ENCODE results near the gene SQSTM1. TPM values are rescaled to one million over a fixed set of nuclear protein-coding genes. Genes with fewer than 3 reads are reported as not detected.

SQSTM1 gene
- total and polyA plus RNA-seq, 2 of the 8 experiments (the other 6 are each of a cell fraction or from before 2014, with no cell fraction given): 78.6 to 110 TPM

GRCh38 chr5:179860301-179860700, 39.6 kb downstream of the SQSTM1 start:
- H2BK12ac ChIP-seq (ENCODE audit: low read depth, low read length): no peak overlapping the region
- peaks cover 0 to 24% (median 13%) of the 10 kb centered on the region in 4 experiments; a peak in 6 of 8 replicates for H3K36me3 ChIP-seq (ENCODE audit: control insufficient read depth in 2 of 4, insufficient read depth in 4 of 4, low read length in 3 of 4)
- H3K27ac ChIP-seq (ENCODE audit: low read depth, low read length): no peak overlapping the region
- WGBS, 2 experiments (ENCODE audit: extremely low coverage in 1 of 2, insufficient coverage in 1 of 2, insufficient read length in 1 of 2, insufficient replicate concordance in 2 of 2, low coverage in 1 of 2, low lambda C conversion rate in 2 of 2, missing lambda C conversion rate in 1 of 2): 74% methylated on average over 11 of the region's 11 CpGs; no CpG with 5 or more reads in 1 of the 2 experiments
- no peaks in the 10 kb centered on the region for H3K4me1 ChIP-seq (replicated peaks in 1 of 4; ENCODE audit: control insufficient read depth in 3 of 4, insufficient read depth in 4 of 4, low read length in 3 of 4)
- no peak overlapping the region for H4K8ac ChIP-seq (ENCODE audit: extremely low read depth, insufficient read depth, low read length)
- peaks cover 0 to 2% of the 10 kb centered on the region in 2 experiments; a peak in 1 of 4 replicates for H3K79me2 ChIP-seq (ENCODE audit: control insufficient read depth in 1 of 2, insufficient read depth in 2 of 2, low read length in 2 of 2)
- no peak overlapping the region for H3K56ac ChIP-seq (replicated peaks; ENCODE audit: insufficient read length, low read depth, low read length)
- H4K91ac ChIP-seq (replicated peaks; ENCODE audit: insufficient read length, low read length): no peak overlapping the region
- peaks cover 13% of the 10 kb centered on the region for H3K23me2 ChIP-seq (ENCODE audit: low read depth, low read length)
- ChIA-PET POLR2A (ENCODE audit: partially characterized antibody) (interaction anchor here (0.7 to 1.2 kb wide), 2 partner anchors 16 to 44 kb away, joined by 3 read pairs; no protein-coding TSS in a partner anchor), CTCF (ENCODE audit: partially characterized antibody) (interaction anchor here (2.2 kb wide), 1 partner anchor 10 kb away, joined by 15 read pairs; no protein-coding TSS in a partner anchor)
- no peak overlapping the region for H2AFZ ChIP-seq (ENCODE audit: low read length)
- H3K14ac ChIP-seq (ENCODE audit: insufficient read length): no peak overlapping the region
- H2AK5ac ChIP-seq (ENCODE audit: low read depth, low read length): no peak overlapping the region
- no peak overlapping the region for H3K23ac ChIP-seq (ENCODE audit: insufficient read length)
- no peak overlapping the region for H3K4me3 ChIP-seq (ENCODE audit: extremely low read depth in 1 of 4, insufficient read depth in 2 of 4, low read depth in 3 of 4, low read length in 4 of 4)
- no peak for DNase-seq (ENCODE audit: low read depth in 1 of 2, low spot score in 2 of 2)
- H4K20me1 ChIP-seq (replicated peaks in 1 of 2; ENCODE audit: control insufficient read depth in 1 of 2, insufficient read depth in 2 of 2, low read length in 2 of 2): peaks cover 0 to 2% of the 10 kb centered on the region in 2 experiments
- H2BK20ac ChIP-seq (ENCODE audit: low read length): no peak overlapping the region
- H3K18ac ChIP-seq (ENCODE audit: extremely low read depth, low read length): no peak overlapping the region
- H3K79me1 ChIP-seq (ENCODE audit: low read depth, low read length): no peaks in the 10 kb centered on the region
- H2BK120ac ChIP-seq (replicated peaks; ENCODE audit: low read depth, low read length): no peak overlapping the region
- no peak for FAIRE-seq
- H4K5ac ChIP-seq (ENCODE audit: insufficient read length, low read depth, low read length): no peak overlapping the region
- no peak overlapping the region for H3K9ac ChIP-seq (replicated peaks in 1 of 4; ENCODE audit: extremely low read depth in 1 of 4, low read depth in 3 of 4, low read length in 3 of 4)
- H3K27me3 ChIP-seq (replicated peaks in 1 of 4; ENCODE audit: control insufficient read depth in 3 of 4, extremely low read depth in 1 of 4, insufficient read depth in 3 of 4, low read length in 3 of 4): peaks cover 0 to 2% (median 0%) of the 10 kb centered on the region in 4 experiments; a peak in 1 of 7 replicates
- H2BK5ac ChIP-seq (ENCODE audit: low read depth, low read length): no peak overlapping the region
- no peak for TF ChIP-seq RNF2 (IDR thresholded peaks at IDR 0.05; ENCODE audit: borderline replicate concordance, low read depth, low read length, missing control alignments, poor library complexity, severe bottlenecking)
- no peak for TF ChIP-seq JUND (IDR thresholded peaks at IDR 0.05; ENCODE audit: low read length)
- no peak for TF ChIP-seq JUN (IDR thresholded peaks at IDR 0.05; ENCODE audit: low read depth, low read length)
- no peak for TF ChIP-seq RFX5 (IDR thresholded peaks at IDR 0.05; ENCODE audit: borderline replicate concordance, low read depth, low read length)
- TF ChIP-seq SP1 (IDR thresholded peaks at IDR 0.05; ENCODE audit: low read depth, low read length): no peak
- TF ChIP-seq POU5F1 (IDR thresholded peaks at IDR 0.05; ENCODE audit: low read depth, low read length): no peak
- TF ChIP-seq CHD2 (IDR thresholded peaks at IDR 0.05; ENCODE audit: low read length): no peak
- TF ChIP-seq KDM5A (IDR thresholded peaks at IDR 0.05; ENCODE audit: low read length): no peak
- no peak for TF ChIP-seq TAF1 (IDR thresholded peaks at IDR 0.05; ENCODE audit: low read depth, low read length)
- no peak for TF ChIP-seq TAF7 (optimal IDR thresholded peaks at IDR 0.05; ENCODE audit: borderline replicate concordance, low read depth, low read length)
- TF ChIP-seq KDM4A (IDR thresholded peaks at IDR 0.05; ENCODE audit: low read depth, low read length, severe bottlenecking): no peak
- TF ChIP-seq ATF3 (IDR thresholded peaks at IDR 0.05; ENCODE audit: insufficient read depth, low read depth, low read length): no peak
- peaks cover 4 to 8% of the 10 kb centered on the region in 2 experiments; a peak in 1 of 4 replicates for H3K9me3 ChIP-seq (ENCODE audit: insufficient read depth in 2 of 2, low read depth in 1 of 2, low read length in 1 of 2)
- H2BK15ac ChIP-seq (ENCODE audit: low read length): no peak overlapping the region
- H3K4me2 ChIP-seq (ENCODE audit: insufficient read depth in 1 of 2, low read depth in 2 of 2, low read length in 2 of 2): peak overlapping the region in 1 of 2 experiments; percentile 75; a peak in 1 of 4 replicates
- no peak overlapping the region for H3K4ac ChIP-seq (replicated peaks; ENCODE audit: insufficient read length, low read depth, low read length)

All from H1 (cell line).